Sigmoid colon (tissue), 7 donors: ENCODE measurements around the gene PADI1. TPM values are rescaled to one million over a fixed set of nuclear protein-coding genes. Genes with fewer than 3 reads are reported as not detected.

Experiments
- DNase-seq: peaks from one replicate; pipeline ENCODE4 v3.0.0-alpha.2; 2019
- H3K27ac ChIP-seq, 4 donors: fragments of 200-600 bp; sonication (generic); one replicate each; pipeline ENCODE4 v1.5.1; 2016 to 2019; ENCODE audit warnings: mild to moderate bottlenecking in 1 of 4
- H3K27me3 ChIP-seq, 3 donors: fragments of 200-600 bp; sonication (generic); one replicate each; pipeline ENCODE4 v1.5.1; 2019; ENCODE audit warnings: mild to moderate bottlenecking in 1 of 3
- H3K36me3 ChIP-seq, 4 donors: fragments of 200-600 bp; sonication (generic); one replicate each; pipeline ENCODE4 v1.5.1; 2016 to 2019
- H3K4me1 ChIP-seq, 4 donors: fragments of 200-600 bp; sonication (generic); one replicate each; pipeline ENCODE4 v1.5.1; 2017 to 2019
- H3K4me3 ChIP-seq, 4 donors: fragments of 200-600 bp; sonication (generic); one replicate each; pipeline ENCODE4 v1.5.1; 2017 to 2019; ENCODE audit warnings: mild to moderate bottlenecking in 2 of 4, moderate library complexity in 1 of 4
- H3K9me3 ChIP-seq, 4 donors: fragments of 200-600 bp in 3 of 4; sonication (generic) in 3 of 4; one replicate each; pipeline versions ENCODE4 v1.5.1 to v1.6.1; 2013 to 2019
- EP300 ChIP-seq, 4 donors: sonication (generic); formaldehyde crosslinking; IDR thresholded peaks; one replicate each; pipeline ENCODE4 v1.6.1; 2017; ENCODE audit warnings: antibody characterized with exemption in 4 of 4
- POLR2A ChIP-seq, 2 donors: fragments of 450-650 bp; IDR thresholded peaks; one replicate each; pipeline ENCODE4 v1.6.1; 2016; ENCODE audit warnings: antibody characterized with exemption in 2 of 2, mild to moderate bottlenecking in 2 of 2, moderate library complexity in 2 of 2
- POLR2AphosphoS5 ChIP-seq, 4 donors: sonication (generic); formaldehyde crosslinking; IDR thresholded peaks; one replicate each; pipeline ENCODE4 v1.6.1; 2017; ENCODE audit warnings: antibody characterized with exemption in 4 of 4
- WGBS, 2 donors: extraction: QIAGEN DNeasy Blood & Tissue Kit; methylation state at CpG; one replicate each; pipeline ENCODE4 v1.1.7; 2013; 5-methylcytosine and 5-hydroxymethylcytosine counted together
- intact Hi-C: fragments of 100-400 bp; cut with DNase I; formaldehyde crosslinking; loops from one replicate; pipeline ENCODE4 v1.15.1; 2023
- polyA plus RNA-seq, 3 donors: library from polyadenylated mRNA; stranded (reverse); fragments of 200-250 nt; gene quantifications; one replicate each; pipeline ENCODE4 v1.2.3, GENCODE V29; 2013
- total RNA-seq, 4 donors: library from RNA; depleted of rRNA; stranded (reverse); fragments of >200 nt; gene quantifications; one replicate each; pipeline ENCODE4 v1.1.0, GENCODE V29; 2016
- TF ChIP-seq, protein P1 (sequence below), 4 experiments: fragments of 450-650 bp in 3 of 4; fragments of 200-600 bp in 1 of 4; IDR thresholded peaks; one replicate each; pipeline ENCODE4 v1.5.1; 2016 to 2019; ENCODE audit warnings: antibody characterized with exemption in 4 of 4, mild to moderate bottlenecking in 3 of 4, moderate library complexity in 2 of 4
- donor health status: healthy with polysubstance abuse.
- donor health status: Bipolar disorder and iron deficiency.
- donor health status: healthy.

The PADI1 gene
- total and polyA plus RNA-seq, 7 donors = under 0.01 to 0.92 (median 0.63) TPM; not detected in 4

DNA sequence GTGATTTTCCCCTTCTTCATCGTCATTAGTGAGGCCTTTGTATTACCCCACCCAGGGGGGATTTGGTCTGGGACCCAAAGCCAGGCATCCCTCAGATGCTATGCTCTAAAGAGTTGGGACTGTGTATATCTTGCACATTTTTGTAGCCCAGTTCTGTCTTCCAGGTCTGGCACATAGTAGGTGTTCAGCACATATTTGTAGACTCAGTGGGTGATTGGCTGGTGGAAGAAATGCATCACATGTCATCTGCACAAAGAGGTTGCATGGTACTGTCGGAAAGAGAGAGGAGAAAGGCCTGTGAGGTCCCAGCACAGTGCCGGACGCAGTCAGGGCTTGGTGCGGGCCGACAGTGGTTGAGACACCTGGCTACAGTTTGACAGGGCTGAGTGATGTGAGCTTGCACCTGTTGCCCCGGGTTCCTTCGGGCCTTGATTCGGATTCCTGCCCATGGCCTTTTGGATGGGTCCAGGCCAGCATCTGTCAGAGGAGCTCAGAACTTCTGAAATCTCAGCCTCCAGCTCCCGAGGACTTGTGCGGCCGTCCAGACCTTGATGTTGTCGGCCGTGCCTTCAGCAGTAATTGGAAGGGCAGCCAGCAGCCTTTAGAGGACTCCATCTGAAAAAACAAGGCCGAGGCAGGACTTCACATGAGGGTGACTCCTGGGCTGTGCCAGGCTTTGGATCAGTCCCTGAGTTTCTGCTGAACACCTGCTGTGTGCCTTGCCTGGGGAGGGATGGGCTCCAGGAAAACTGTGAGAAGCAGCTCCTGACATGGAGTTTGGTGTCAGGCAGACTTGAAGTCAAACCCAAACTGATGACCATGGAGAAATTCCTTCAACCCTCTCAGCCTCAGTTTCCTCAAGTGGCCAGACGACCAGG is 40.9 kb upstream of the PADI1 start:
- no peak overlapping the region for H3K4me3 ChIP-seq
- 82 to 83% methylated on average over 16 of the region's 16 CpGs for WGBS, 2 donors

DNA sequence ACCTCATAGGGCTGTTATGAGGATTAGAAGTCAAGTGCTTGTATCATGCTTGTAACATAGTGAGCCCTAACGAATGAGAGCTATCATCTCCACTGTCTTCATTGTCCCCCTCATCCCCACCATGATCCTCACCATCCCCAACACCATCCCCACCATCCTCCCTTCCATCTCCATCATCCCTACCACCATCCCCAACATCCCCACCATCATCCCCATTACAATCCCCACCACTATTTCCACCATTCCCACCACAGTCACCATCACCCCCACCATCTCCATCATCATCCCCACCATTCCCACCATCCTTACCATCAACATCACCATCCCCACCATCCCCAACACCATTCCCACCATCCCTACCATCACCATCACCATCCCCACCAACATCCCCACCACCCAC is 39.1 kb upstream of the PADI1 start:
- intact Hi-C loops = no loop called here
- WGBS, 2 donors = 67 to 78% methylated on average over 1 of the region's 1 CpG
- Histone ChIP-seq H3K36me3 (no peaks in the 10 kb centered on the region), H3K9me3 (no peaks in the 10 kb centered on the region), H3K4me3 (no peak overlapping the region), H3K27me3 (no peaks in the 10 kb centered on the region), H3K4me1 (no peaks in the 10 kb centered on the region), H3K27ac (no peak overlapping the region)
- DNase-seq = no peak
- TF ChIP-seq POLR2AphosphoS5 (IDR thresholded peaks at IDR 0.05) = no peak
- no peak for TF ChIP-seq EP300 (IDR thresholded peaks at IDR 0.05)
- TF ChIP-seq POLR2A (IDR thresholded peaks at IDR 0.05) = no peak
- TF ChIP-seq, protein P1, sequence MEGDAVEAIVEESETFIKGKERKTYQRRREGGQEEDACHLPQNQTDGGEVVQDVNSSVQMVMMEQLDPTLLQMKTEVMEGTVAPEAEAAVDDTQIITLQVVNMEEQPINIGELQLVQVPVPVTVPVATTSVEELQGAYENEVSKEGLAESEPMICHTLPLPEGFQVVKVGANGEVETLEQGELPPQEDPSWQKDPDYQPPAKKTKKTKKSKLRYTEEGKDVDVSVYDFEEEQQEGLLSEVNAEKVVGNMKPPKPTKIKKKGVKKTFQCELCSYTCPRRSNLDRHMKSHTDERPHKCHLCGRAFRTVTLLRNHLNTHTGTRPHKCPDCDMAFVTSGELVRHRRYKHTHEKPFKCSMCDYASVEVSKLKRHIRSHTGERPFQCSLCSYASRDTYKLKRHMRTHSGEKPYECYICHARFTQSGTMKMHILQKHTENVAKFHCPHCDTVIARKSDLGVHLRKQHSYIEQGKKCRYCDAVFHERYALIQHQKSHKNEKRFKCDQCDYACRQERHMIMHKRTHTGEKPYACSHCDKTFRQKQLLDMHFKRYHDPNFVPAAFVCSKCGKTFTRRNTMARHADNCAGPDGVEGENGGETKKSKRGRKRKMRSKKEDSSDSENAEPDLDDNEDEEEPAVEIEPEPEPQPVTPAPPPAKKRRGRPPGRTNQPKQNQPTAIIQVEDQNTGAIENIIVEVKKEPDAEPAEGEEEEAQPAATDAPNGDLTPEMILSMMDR (IDR thresholded peaks at IDR 0.05) = no peak

More for the DNA sequence above, 40.9 kb upstream of the PADI1 start:
- H3K4me1 ChIP-seq = no peaks in the 10 kb centered on the region
- no peaks in the 10 kb centered on the region for H3K36me3 ChIP-seq
- intact Hi-C loops = no loop called here
- H3K9me3 ChIP-seq = no peaks in the 10 kb centered on the region
- TF ChIP-seq EP300 (IDR thresholded peaks at IDR 0.05) (no peak), POLR2AphosphoS5 (IDR thresholded peaks at IDR 0.05) (no peak), POLR2A (IDR thresholded peaks at IDR 0.05) (no peak)
- TF ChIP-seq, protein P1 (IDR thresholded peaks at IDR 0.05) = no peak
- DNase-seq = no peak
- H3K27ac ChIP-seq = no peak overlapping the region
- no peaks in the 10 kb centered on the region for H3K27me3 ChIP-seq

DNA sequence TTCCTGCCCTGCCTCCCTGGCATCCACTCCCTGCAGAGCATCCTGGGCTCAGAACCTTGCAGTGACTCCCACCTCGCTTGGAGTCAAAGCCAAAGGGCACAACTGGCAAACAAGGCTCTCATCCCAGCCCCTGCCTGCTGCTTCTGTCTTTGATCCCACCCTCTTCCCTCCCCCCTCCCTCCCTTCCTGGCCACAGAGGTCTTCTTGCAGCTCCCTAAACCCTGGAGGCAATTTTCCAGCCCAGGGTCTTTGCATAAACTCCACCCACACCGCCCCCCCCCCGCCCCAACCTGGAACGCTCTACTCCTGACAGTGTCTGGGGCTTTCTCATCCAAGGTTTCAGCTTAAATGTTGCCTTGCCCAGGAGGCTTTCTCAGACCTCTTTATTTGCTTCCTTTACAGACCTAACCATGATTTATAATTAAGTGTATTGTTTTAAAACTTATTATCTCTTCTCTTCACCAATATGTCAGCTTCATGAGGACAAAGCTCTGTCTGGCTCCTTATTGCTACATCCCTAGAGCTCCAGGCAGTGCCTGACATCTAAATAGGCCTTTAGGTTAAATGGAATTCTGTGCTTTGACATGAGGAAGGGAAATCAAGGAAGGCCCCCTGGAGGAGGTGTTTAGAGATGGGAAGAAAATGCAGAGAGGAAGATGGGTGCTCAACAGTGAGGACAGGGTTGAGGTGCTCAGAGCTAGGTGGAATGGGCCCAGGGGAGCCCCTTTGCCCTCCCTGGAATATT is 37.7 kb upstream of the PADI1 start:
- H3K4me3 ChIP-seq = no peak overlapping the region
- no peaks in the 10 kb centered on the region for H3K4me1 ChIP-seq
- no peaks in the 10 kb centered on the region for H3K9me3 ChIP-seq
- WGBS, 2 donors = 59 to 68% methylated on average over 4 of the region's 4 CpGs
- H3K36me3 ChIP-seq = no peaks in the 10 kb centered on the region
- H3K27ac ChIP-seq = no peak overlapping the region
- no peak for TF ChIP-seq POLR2AphosphoS5 (IDR thresholded peaks at IDR 0.05)
- TF ChIP-seq EP300 (IDR thresholded peaks at IDR 0.05) = no peak
- TF ChIP-seq, protein P1 (IDR thresholded peaks at IDR 0.05) = no peak
- TF ChIP-seq POLR2A (IDR thresholded peaks at IDR 0.05) = no peak
- intact Hi-C loops = no loop called here
- H3K27me3 ChIP-seq = no peaks in the 10 kb centered on the region
- DNase-seq = no peak

DNA sequence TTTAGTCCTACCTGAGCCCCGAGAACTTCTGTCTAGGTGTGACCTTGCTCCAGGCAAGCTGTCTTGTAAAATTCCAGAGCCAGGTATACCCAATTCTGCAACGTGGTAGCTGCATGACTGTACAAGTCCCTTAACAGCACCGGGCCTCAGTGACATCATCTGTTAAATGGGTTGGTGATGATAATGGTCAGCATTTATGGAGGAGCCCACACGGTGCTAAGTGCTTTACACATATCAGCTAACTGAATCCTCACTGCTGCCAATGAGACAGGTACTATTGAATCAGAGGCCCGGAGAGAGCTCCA is 37.2 kb upstream of the PADI1 start:
- no peak for DNase-seq
- Histone ChIP-seq H3K4me3 (no peak overlapping the region), H3K36me3 (no peaks in the 10 kb centered on the region), H3K4me1 (no peaks in the 10 kb centered on the region), H3K9me3 (no peaks in the 10 kb centered on the region), H3K27ac (no peak overlapping the region), H3K27me3 (no peaks in the 10 kb centered on the region)
- TF ChIP-seq POLR2AphosphoS5 (IDR thresholded peaks at IDR 0.05) = no peak
- no peak for TF ChIP-seq EP300 (IDR thresholded peaks at IDR 0.05)
- TF ChIP-seq POLR2A (IDR thresholded peaks at IDR 0.05) = no peak
- TF ChIP-seq, protein P1 (IDR thresholded peaks at IDR 0.05) = no peak
- WGBS, 2 donors = 67 to 82% methylated on average over 5 of the region's 5 CpGs
- intact Hi-C loops = no loop called here
